Retinal pigment epithelial cell (primary cell): ENCODE data around the gene TAAR9.

Experiments used
- DNase-seq: peaks from one replicate; pipeline ENCODE4 v3.0.0-alpha.2; 2010; ENCODE audit warnings: low read depth
- H3K4me3 ChIP-seq: 2 replicates; pipeline ENCODE4 v1.5.1; 2011; ENCODE audit warnings: mild to moderate bottlenecking, low read length, control low read depth, moderate library complexity
- CTCF ChIP-seq: conservative IDR thresholded peaks from 2 replicates; pipeline ENCODE4 v1.5.1; 2011; ENCODE audit warnings: low read depth, low read length, control low read depth, inconsistent platforms

TAAR9 gene

GRCh38 chr6:132506869-132507808 is 30.9 kb upstream of the TAAR9 start:
- H3K4me3 ChIP-seq: no peak overlapping the region
- DNase-seq: no peak
- TF ChIP-seq CTCF: no peak

GRCh38 chr6:132511210-132511830 is 26.8 kb upstream of the TAAR9 start:
- peak overlapping the region; percentile 73 for H3K4me3 ChIP-seq
- TF ChIP-seq CTCF: no peak
- no peak for DNase-seq

DNA sequence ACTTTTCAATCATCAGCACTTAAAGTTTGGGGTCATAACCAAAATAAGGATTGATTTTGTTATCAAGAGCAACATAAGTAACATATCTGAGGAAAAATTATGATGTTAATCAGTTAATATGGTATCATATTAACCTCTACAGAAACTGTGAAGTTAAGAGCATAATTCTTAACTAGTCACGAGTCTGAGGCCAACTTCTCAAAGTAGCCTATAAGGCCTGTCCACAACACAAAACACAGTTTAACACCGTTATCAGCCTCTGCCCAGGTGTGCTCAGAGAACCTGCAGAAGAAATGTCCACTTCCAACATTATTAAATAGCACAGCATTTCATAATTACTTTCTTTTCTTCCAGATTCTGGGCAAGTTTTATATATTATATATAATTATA is 26.3 kb upstream of the TAAR9 start:
- TF ChIP-seq CTCF: no peak
- peak overlapping the region; percentile 73 for H3K4me3 ChIP-seq
- no peak for DNase-seq

DNA sequence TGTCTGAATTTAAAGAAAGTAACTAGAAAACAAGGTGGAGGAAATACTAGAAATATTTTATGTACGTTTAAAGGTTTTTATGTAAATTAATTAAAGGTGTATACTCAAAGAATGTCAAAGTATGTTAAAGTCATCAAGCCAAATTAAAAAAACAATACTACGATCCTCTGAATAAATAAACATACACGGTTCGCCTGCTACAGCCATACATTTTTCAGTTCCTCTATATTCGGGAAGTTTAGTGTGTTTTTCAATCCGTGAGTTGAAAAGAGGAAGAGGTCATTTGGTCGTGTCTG is 25.8 kb upstream of the TAAR9 start:
- no peak for TF ChIP-seq CTCF
- H3K4me3 ChIP-seq: peak overlapping the region; percentile 73
- no peak for DNase-seq

- TF ChIP-seq CTCF: no peak
- peak within 1 kb of the TSS; percentile 73 for H3K4me3 ChIP-seq
- peak; percentile 52 for DNase-seq
Measured at GRCh38 chr6:132512638-132513632, 25.1 kb upstream of the TAAR9 start, which contains the start of gene STX7. Gene STX7 (minus strand): TSS chr6:132513116. CDS start chr6:132503530, 9,586 bp downstream.

DNA sequence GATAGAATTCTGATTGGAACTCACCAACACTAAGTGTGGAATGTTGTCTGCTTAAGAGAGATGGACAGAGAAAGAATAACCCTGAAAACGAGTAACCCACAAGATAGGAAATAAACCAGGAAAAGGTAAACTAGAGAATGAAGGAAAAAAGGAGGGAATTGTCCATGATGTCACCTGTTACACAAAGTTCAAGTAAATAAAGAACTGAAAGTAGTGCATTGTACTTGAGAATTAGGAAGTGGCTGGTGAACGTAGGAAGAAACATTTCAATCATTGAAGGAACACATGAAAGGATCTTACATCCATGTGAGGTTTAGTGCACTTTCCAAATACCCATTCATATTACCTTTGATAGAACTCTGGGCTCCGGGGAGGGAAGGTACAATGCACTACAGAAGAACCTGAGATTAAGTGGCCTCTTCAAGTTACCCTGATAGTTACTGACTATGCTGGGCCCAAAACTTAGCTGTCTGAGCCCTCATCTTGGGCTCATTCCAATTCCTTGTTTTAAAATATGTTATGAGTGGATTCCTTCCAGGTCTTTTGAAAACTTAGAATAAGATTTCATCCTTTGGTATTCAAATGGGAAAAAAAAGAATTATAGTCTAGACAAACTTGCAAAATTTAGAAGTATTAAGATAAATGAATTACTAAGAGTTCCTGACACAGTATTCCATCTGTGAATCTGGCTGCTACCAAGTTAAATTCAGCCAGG is 24.1 kb upstream of the TAAR9 start:
- no peak for TF ChIP-seq CTCF
- DNase-seq: no peak
- no peak overlapping the region for H3K4me3 ChIP-seq
